A549 (cell line): Measurements from ENCODE around the gene PLD4. TPM values are rescaled to one million over a fixed set of nuclear protein-coding genes. Genes with fewer than 3 reads are reported as not detected.

Experiments used
- ATAC-seq, 2 experiments: fragments of 200-7000 bp in 1 of 2; fragments of >200 bp in 1 of 2; cut with Nextera tagmentation in 1 of 2; cut with Tn5 transposase in 1 of 2; 3 replicates each; pipeline versions ENCODE4 v1.8.0 to v1.9.1; 2018 to 2020; ENCODE audit warnings: mild to moderate bottlenecking in 1 of 2, moderate library complexity in 1 of 2
- CTCF ChIA-PET: fragments of 300-600 bp; sonication (Branson Sonifier 250); formaldehyde crosslinking; extraction: SDS; loops from one replicate; lab custom pipeline; 2021; ENCODE audit warnings: antibody characterized with exemption, inconsistent platforms; lab: Yijun Ruan, JAX
- POLR2A ChIA-PET: fragments of 350-600 bp; formaldehyde crosslinking; extraction: SDS; loops from one replicate; lab custom pipeline; 2021; ENCODE audit warnings: antibody characterized with exemption, inconsistent platforms; lab: Yijun Ruan, JAX
- DNase-seq, 2 experiments: peaks; one replicate each; pipeline versions ENCODE4 v3.0.0 to v3.0.0-alpha.2; 2011 to 2016; ENCODE audit warnings: low read depth in 1 of 2, low spot score in 1 of 2
- FAIRE-seq: peaks from 2 replicates; lab custom pipeline; 2011; peaks lifted over from hg19 to GRCh38; lab: Jason Lieb, UNC
- H3K27ac ChIP-seq, 2 experiments: fragments of >200 bp; sonication (Bioruptor Twin); formaldehyde crosslinking; 3 replicates each; pipeline ENCODE4 v1.5.1; 2016 to 2017
- H3K4me1 ChIP-seq: fragments of >200 bp; sonication (Bioruptor Twin); formaldehyde crosslinking; 3 replicates; pipeline ENCODE4 v1.6.1; 2016
- H3K4me2 ChIP-seq: fragments of >200 bp; sonication (Bioruptor Twin); formaldehyde crosslinking; 3 replicates; pipeline ENCODE4 v1.6.1; 2016
- H3K4me3 ChIP-seq: fragments of >200 bp; sonication (Bioruptor Twin); formaldehyde crosslinking; 3 replicates; pipeline ENCODE4 v1.5.1; 2016
- H3K9me3 ChIP-seq: fragments of >200 bp; sonication (Bioruptor Twin); formaldehyde crosslinking; 3 replicates; pipeline ENCODE4 v1.6.1; 2016
- CBX2 ChIP-seq: fragments of 200-600 bp; sonication (generic); IDR thresholded peaks from 2 replicates; pipeline ENCODE4 v1.6.1; 2016; ENCODE audit warnings: low read depth, mild to moderate bottlenecking, borderline replicate concordance
- CBX8 ChIP-seq: fragments of 200-600 bp; sonication (generic); IDR thresholded peaks from 2 replicates; pipeline ENCODE4 v1.6.1; 2016
- CHD4 ChIP-seq: fragments of 200-600 bp; sonication (generic); IDR thresholded peaks from 2 replicates; pipeline ENCODE4 v1.6.1; 2016; ENCODE audit warnings: antibody characterized with exemption, mild to moderate bottlenecking, borderline replicate concordance
- EHMT2 ChIP-seq: fragments of 200-600 bp; sonication (generic); IDR thresholded peaks from 2 replicates; pipeline ENCODE4 v1.6.1; 2016; ENCODE audit warnings: antibody characterized with exemption, low read depth, mild to moderate bottlenecking, moderate library complexity
- EP300 ChIP-seq, 2 experiments: fragments of >200 bp; sonication (Bioruptor Twin); formaldehyde crosslinking; IDR thresholded peaks; 2 replicates in 1 of 2; 3 replicates in 1 of 2; pipeline ENCODE4 v1.6.1; 2016 to 2017
- ESRRA ChIP-seq: fragments of 150-350 bp; IDR thresholded peaks from 2 replicates; pipeline ENCODE4 v1.6.1; 2014; ENCODE audit warnings: mild to moderate bottlenecking, low read length, borderline replicate concordance
- FOSB ChIP-seq: fragments of 250-450 bp; sonication (Bioruptor Pico); IDR thresholded peaks from 2 replicates; pipeline ENCODE4 v1.5.0; 2020; ENCODE audit warnings: mild to moderate bottlenecking, moderate library complexity
- FOSL2 ChIP-seq, 2 experiments: fragments of 450-650 bp in 1 of 2; fragments of >200 bp in 1 of 2; sonication (Bioruptor Twin) in 1 of 2; formaldehyde crosslinking; IDR thresholded peaks; 2 replicates each; pipeline versions ENCODE4 v1.5.0 to v1.6.1; 2016 to 2020; ENCODE audit warnings: mild to moderate bottlenecking in 1 of 2, moderate library complexity in 1 of 2
- JUN ChIP-seq, 2 experiments: fragments of >200 bp; sonication (Bioruptor Twin); formaldehyde crosslinking; IDR thresholded peaks; 2 replicates in 1 of 2; 3 replicates in 1 of 2; pipeline ENCODE4 v1.6.1; 2016 to 2017
- JUNB ChIP-seq: fragments of >200 bp; sonication (Bioruptor Twin); formaldehyde crosslinking; IDR thresholded peaks from 2 replicates; pipeline ENCODE4 v1.6.1; 2016
- KDM5A ChIP-seq: fragments of 200-600 bp; sonication (generic); IDR thresholded peaks from 2 replicates; pipeline ENCODE4 v1.6.1; 2016; ENCODE audit warnings: antibody characterized with exemption, mild to moderate bottlenecking
- POLR2AphosphoS2 ChIP-seq: conservative IDR thresholded peaks from 2 replicates; pipeline ENCODE4 v1.6.1; 2012; ENCODE audit warnings: low read length, improper control_type of control experiment, inconsistent platforms
- RARB ChIP-seq: fragments of 250-450 bp; sonication (Bioruptor Pico); IDR thresholded peaks from 2 replicates; pipeline ENCODE4 v1.8.0; 2021; ENCODE audit warnings: mild to moderate bottlenecking, moderate library complexity
- TFCP2L1 ChIP-seq: fragments of 250-450 bp; sonication (Bioruptor Pico); IDR thresholded peaks from 2 replicates; pipeline ENCODE4 v1.5.0; 2021; ENCODE audit warnings: mild to moderate bottlenecking
- TP53 ChIP-seq: fragments of 250-450 bp; sonication (Bioruptor Pico); IDR thresholded peaks from 2 replicates; pipeline ENCODE4 v1.5.0; 2021; ENCODE audit warnings: mild to moderate bottlenecking, moderate library complexity
- WGBS: methylation state at CpG from one replicate; pipeline ENCODE4 v1.1.6; 2017; ENCODE audit errors: missing lambda C conversion rate; 5-methylcytosine and 5-hydroxymethylcytosine counted together
- polyA plus RNA-seq, 4 experiments: library from polyadenylated mRNA; depleted of rRNA in 3 of 4; stranded (reverse); fragments of >200 nt; fragmentation: RNase III in 1 of 4; extraction: RNeasy Plus Mini Kit Qiagen cat#74134 plus additional on column Dnase treatment in 1 of 4; gene quantifications; 2 replicates in 3 of 4; 3 replicates in 1 of 4; pipeline ENCODE4 v1.2.3, GENCODE V29; 2011 to 2017

Gene PLD4
- polyA plus RNA-seq, 2 of the 4 experiments (the other 2 are of a cell fraction) = 0.01 TPM

- no peak for ATAC-seq
- H3K4me3 ChIP-seq = no peak overlapping the region
- no peaks in the 10 kb centered on the region for H3K9me3 ChIP-seq
- H3K4me2 ChIP-seq = no peak overlapping the region
- DNase-seq = no peak
- peaks cover 9% of the 10 kb centered on the region; the same call in 1 of the 3 replicates for H3K4me1 ChIP-seq
- POLR2A ChIA-PET = no interaction called here
- no peak overlapping the region for H3K27ac ChIP-seq
- FAIRE-seq = no peak
- 83% methylated on average over 6 of the region's 7 CpGs for WGBS
- TF ChIP-seq TP53 (CRISPR knock-in tag) (no peak), FOSB (CRISPR knock-in tag) (no peak), CHD4 (no peak), KDM5A (no peak), ESRRA (no peak)
- CTCF ChIA-PET = interaction anchor here (1.0 to 3.3 kb wide), 2 partner anchors 13 to 15 kb away, joined by 5 to 15 read pairs; no protein-coding TSS in a partner anchor
These were observed 44.0 kb upstream of the PLD4 start for GRCh38 chr14:104880584-104881210.

- no peak for ATAC-seq
- WGBS = 71% methylated on average over 9 of the region's 13 CpGs
- no peak for FAIRE-seq
- no peak overlapping the region for H3K4me2 ChIP-seq
- peaks cover 9% of the 10 kb centered on the region; the same call in 1 of the 3 replicates for H3K4me1 ChIP-seq
- no peaks in the 10 kb centered on the region for H3K9me3 ChIP-seq
- H3K27ac ChIP-seq = no peak overlapping the region
- no peak overlapping the region for H3K4me3 ChIP-seq
- DNase-seq = no peak
- TF ChIP-seq JUN (IDR thresholded peaks at IDR 0.05) (no peak), EHMT2 (no peak), JUNB (no peak), CBX8 (no peak), FOSL2 (IDR thresholded peaks at IDR 0.05) (no peak), FOSL2 (CRISPR knock-in tag; IDR thresholded peaks at IDR 0.05) (no peak)
- CTCF ChIA-PET = interaction anchor here (1.0 to 3.3 kb wide), 2 partner anchors 12 to 14 kb away, joined by 5 to 15 read pairs; no protein-coding TSS in a partner anchor
- POLR2A ChIA-PET = no interaction called here
These were observed 43.2 kb upstream of the PLD4 start for GRCh38 chr14:104881369-104881979.

- 53% methylated on average over 4 of the region's 13 CpGs for WGBS
- peak; percentile 50 to 62 for DNase-seq
- H3K9me3 ChIP-seq = no peaks in the 10 kb centered on the region
- ATAC-seq = peak; percentile 41 to 81; a peak in 5 of 6 replicates
- H3K4me1 ChIP-seq = peaks cover 9% of the 10 kb centered on the region; the same call in 1 of the 3 replicates
- no peak overlapping the region for H3K4me3 ChIP-seq
- CTCF ChIA-PET = no interaction called here
- no peak for FAIRE-seq
- TF ChIP-seq EP300 (IDR thresholded peaks at IDR 0.05) (no peak), POLR2AphosphoS2 (no peak)
- TF ChIP-seq, all 56 proteins: peak for 0
- no peak overlapping the region for H3K4me2 ChIP-seq
- peak overlapping the region in 1 of 2 experiments; percentile 47; a peak in 3 of 6 replicates for H3K27ac ChIP-seq
- POLR2A ChIA-PET = no interaction called here
These were observed 42.2 kb upstream of the PLD4 start for GRCh38 chr14:104882325-104882973.

GRCh38 chr14:104882991-104883660 is 41.6 kb upstream of the PLD4 start:
- no peak for DNase-seq
- no peak overlapping the region; a peak in 1 of 6 replicates for H3K27ac ChIP-seq
- no peak for ATAC-seq
- no peak for FAIRE-seq
- H3K4me3 ChIP-seq = no peak overlapping the region
- peaks cover 9% of the 10 kb centered on the region; the same call in 1 of the 3 replicates for H3K4me1 ChIP-seq
- TF ChIP-seq RARB = no peak
- TF ChIP-seq TFCP2L1 (CRISPR knock-in tag) = no peak
- TF ChIP-seq CBX8 = no peak
- no peak for TF ChIP-seq CBX2
- H3K4me2 ChIP-seq = no peak overlapping the region
- POLR2A ChIA-PET = no interaction called here
- H3K9me3 ChIP-seq = no peaks in the 10 kb centered on the region
- CTCF ChIA-PET = interaction anchor here (1.1 to 1.5 kb wide), 2 partner anchors 13 to 115 kb away, joined by 4 to 5 read pairs; no protein-coding TSS in a partner anchor
- WGBS = 92% methylated on average over 27 of the region's 38 CpGs
